Fibroblast of skin of back (primary cell): ENCODE results near the gene MRPL49.

Source experiments
- DNase-seq: peaks from one replicate; pipeline ENCODE4 v3.0.0-alpha.2; 2013

Gene MRPL49

DNA sequence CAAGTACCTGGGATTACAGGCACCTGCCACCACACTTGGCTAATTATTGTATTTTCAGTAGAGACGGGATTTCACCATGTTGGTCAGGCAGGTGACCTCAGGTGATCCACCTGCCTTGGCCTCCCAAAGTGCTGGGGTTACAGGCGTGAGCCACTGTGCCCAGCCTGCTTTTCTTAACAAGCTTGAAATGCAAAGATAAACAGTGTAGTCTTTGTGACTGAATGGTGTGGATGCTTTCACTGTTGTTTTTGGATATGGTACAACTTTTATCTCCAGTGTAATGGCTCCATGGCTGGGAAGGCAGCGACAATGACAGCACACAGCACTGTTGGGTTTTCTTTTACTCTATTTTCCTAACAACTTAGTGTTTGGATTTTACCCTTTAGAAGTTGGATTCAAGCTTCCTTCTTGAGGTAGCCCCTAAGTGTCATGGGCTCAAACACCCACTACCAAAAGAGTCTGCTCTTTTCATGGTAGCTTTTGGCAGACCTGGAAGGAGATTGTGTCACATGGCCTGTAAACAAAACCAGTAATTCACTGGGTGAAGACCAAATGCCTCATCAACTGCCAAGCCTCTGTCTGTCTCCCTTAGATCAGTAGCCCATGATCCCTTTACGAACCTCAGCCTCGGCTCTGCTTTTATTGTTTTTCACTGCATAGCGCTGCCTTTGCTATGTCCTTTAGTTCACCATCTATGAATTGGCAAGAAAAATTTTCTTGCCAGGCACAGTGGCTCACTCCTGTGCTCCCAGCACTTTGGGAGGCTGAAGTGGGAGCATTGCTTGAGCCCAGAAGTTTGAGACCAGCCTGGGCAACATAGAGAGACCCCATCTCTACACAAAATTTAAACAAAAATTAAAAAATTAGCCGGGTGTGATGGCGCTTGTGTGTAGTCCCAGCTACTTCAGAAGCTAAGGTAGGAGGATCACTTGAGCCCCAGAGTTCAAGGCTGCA, 19.7 kb upstream of the MRPL49 start:
- DNase-seq = peak; percentile 64

DNA sequence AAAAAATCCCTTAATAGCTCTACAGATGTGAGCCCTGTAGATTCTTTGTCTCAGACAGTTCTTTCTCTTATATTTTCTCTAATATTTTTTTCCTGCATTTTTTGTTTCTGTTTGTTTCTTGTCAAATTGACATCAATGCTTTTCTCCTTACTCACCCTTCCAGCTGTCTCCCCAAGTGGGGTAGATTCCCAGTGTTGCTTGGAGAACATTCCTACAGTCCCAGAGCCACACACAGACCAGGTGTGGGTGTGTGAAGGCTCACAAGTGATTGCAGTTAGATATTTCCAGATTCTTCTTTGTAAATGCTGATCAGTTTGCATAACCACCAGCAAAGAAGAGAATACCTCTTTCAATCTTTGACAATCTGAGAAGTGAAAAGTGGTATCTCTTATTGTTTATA, 18.6 kb upstream of the MRPL49 start:
- DNase-seq = no peak

DNA sequence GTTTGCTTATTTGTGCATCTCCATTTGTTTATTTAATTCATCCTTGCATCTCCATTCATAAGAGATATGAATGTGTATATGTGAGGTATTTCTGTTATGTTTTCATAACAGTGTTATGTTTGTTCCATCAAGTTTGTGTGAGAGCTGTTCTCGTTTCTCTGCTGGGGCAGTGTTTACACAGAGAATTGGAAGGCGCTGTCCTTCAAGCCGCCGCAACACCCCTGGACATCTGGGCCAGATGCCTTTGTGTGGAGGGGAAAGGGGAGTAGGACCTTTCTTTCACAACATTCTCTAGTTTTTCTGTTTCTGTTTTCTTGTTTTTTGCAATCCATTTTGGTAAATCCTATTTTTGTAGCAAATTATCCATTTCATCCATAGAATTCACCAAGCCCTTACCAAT, 17.5 kb upstream of the MRPL49 start:
- DNase-seq = no peak

DNA sequence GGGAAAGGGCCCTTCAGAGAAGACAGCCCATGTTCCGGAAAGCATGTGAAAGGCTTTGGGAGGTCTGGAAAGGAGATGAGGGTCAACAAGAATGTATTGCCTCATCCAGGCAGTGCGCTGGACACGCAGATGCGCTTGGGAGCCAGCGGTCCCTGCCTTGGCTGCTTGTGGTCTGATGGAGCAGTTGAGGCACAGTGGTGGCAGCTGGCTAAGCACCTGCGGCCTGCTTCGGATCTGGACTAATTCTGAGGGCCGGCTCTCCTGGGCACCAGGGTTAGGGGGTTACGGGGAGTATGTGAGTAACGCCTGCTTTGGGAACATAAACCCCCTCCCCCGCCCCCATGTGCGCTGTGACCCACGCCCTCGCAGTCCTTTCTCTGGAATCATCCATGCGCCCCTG, 15.0 kb upstream of the MRPL49 start:
- no peak for DNase-seq

DNA sequence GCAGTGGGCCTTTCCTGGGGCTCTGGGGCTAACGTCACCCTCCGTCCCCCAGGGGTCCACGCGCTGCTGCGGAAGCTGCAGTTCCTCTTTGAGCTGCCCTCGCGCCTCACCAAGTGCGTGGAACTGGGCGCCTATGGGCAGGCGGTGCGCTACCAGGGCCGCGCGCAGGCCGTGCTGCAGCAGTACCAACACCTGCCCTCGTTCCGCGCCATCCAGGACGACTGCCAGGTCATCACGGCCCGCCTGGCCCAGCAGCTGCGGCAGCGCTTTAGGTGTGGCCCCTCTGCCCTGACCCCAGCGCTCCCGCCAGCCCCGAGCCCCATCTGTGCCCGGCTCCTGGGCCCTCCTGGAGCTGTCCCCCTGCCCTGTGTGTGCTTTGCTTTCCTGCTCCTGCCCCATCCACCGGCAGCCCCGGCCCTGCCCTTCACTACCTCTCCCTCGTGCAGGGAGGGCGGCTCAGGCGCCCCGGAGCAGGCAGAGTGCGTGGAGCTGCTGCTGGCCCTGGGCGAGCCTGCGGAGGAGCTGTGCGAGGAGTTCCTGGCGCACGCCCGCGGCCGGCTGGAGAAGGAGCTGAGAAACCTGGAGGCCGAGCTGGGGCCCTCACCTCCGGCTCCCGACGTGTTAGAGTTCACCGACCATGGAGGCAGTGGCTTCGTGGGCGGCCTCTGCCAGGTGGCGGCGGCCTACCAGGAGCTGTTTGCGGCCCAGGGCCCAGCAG, 14.2 kb upstream of the MRPL49 start:
- DNase-seq = no peak

DNA sequence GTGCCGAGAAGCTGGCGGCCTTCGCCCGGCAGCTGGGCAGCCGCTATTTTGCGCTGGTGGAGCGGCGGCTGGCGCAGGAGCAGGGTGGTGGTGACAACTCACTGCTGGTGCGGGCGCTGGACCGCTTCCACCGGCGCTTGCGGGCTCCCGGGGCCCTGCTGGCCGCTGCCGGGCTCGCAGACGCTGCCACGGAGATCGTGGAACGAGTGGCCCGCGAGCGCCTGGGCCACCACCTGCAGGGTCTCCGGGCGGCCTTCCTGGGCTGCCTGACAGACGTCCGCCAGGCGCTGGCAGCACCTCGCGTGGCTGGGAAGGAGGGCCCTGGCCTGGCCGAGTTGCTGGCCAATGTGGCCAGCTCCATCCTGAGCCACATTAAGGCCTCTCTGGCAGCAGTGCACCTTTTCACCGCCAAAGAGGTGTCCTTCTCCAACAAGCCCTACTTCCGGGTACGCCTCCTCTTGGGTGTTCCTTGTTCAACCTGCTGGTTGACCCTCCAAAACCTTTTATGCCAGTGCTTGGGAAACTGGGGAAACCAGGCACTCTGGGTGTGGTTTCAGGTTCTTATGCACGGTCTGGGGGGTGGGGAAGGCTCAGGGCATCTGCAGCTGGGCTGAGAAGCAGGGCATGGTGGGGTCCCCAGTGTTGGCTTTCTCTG, 13.5 kb upstream of the MRPL49 start:
- DNase-seq = no peak

DNA sequence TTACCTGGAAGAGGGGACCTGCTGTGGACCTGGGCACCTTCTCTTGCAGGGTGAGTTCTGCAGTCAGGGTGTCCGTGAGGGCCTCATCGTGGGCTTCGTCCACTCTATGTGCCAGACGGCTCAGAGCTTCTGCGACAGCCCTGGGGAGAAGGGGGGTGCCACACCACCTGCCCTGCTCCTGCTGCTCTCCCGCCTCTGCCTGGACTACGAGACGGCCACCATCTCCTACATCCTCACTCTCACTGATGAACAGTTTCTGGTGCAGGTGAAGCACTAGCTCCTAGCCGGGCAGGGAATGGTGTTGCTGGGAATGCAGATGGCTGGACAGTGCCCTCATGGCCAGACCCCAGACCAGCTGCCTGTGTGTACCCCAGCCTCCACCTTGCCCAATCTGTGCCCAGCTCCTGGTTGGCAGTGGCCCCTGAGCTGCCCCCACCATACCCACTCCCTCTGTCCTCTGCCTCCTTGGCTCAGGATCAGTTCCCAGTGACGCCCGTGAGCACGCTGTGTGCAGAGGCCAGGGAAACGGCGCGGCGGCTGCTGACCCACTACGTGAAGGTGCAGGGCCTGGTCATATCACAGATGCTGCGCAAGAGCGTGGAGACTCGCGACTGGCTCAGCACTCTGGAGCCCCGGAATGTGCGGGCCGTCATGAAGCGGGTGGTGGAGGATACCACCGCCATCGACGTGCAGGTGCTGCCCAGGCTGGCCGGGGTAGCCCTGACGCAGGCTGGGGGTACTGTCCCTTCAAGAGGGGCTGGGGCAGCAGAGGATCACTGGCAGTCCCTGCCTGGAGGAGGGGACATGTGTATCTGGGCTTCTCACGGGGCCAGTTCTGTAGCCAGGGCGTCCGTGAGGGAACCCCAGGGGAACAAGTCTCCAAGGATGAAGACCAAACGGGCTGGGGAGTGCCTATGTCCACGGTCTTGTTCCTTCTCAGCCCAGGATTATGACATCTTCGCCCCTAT, 12.6 kb upstream of the MRPL49 start:
- no peak for DNase-seq

DNA sequence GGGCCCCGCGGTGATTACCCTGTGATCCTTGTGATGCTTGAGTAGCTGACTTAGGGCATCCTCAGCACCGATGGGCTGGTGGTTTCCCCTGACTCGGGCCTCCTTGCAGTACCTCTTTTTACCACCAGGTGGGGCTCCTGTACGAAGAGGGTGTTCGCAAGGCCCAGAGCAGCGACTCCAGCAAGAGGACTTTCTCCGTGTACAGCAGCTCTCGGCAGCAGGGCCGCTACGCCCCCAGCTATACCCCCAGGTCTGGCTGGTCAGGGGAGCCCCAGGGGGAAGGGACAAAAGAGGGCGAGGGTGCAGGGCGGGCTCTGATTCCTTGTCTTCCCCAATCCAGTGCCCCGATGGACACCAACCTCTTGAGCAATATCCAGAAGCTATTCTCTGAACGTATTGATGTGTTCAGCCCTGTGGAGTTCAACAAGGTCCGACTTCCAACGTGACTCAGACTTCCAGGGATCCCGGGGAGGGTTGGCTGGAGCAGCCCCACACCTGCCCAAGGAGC, 11.7 kb upstream of the MRPL49 start:
- DNase-seq = peak; percentile 73

DNA sequence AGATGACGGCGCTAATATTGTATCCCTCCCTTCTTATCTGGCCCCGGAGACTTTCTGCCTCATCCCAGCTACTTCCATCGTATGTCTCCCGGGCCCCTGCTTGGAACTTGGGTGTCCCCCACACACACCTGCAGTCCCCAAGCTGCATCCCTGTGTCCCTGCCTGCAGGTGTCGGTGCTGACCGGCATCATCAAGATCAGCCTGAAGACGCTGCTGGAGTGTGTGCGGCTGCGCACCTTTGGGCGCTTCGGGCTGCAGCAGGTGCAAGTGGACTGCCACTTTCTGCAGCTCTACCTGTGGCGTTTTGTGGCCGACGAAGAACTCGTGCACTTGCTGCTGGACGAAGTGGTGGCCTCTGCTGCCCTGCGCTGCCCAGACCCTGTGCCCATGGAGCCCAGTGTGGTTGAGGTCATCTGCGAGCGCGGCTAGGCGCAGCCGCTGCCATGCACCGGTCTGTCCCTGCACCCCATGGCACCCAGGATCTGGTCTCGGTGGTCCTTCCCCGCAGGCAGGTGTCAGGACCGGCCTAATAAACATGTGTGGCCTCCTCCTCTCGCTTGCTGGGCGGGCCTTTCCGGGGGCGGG, 10.9 kb upstream of the MRPL49 start:
- no peak for DNase-seq

DNA sequence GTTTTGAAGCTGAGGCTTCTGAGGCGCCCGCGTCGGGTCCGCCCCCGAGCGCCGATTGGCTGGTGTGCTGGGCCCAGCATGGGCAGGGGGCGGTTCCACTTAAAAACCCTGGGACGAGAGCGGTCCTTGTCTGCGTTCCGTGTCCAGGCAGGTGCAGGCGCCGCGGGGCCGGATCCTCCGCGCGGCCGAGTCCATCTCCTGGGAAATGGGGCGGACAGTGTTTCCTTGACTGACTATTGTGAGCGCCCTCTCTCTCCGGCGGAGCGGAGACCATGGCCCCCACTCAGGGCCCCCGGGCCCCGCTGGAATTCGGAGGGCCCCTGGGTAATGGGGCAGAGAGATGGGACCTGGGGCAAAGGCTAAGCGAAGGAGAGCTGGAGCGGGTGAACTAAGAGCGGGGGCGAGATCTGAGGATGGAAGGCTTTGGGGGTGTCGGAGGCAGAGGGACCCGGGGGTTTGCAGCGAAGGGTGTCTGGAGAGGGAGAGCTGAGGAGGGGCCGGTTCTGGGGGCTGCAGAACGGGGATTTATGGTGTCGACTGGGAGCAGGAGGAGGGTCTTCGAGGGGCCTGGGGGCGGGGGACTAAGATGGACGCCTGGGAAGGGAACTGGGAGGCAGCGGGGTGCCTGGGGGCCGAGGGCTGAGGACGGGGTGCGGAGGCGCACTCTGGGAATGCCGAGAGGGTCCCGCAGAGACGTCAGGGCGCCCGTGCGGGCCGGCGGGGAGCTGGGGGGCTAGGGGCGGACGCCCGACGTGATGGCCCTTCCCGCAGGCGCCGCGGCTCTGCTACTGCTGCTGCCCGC, 10.2 kb upstream of the MRPL49 start, which contains the start of gene TM7SF2:
Gene TM7SF2 (plus strand): TSS at position 129 of the 802 bp plus-strand sequence. CDS start 144 bp downstream, at position 273.
- peak; percentile 88 for DNase-seq

DNA sequence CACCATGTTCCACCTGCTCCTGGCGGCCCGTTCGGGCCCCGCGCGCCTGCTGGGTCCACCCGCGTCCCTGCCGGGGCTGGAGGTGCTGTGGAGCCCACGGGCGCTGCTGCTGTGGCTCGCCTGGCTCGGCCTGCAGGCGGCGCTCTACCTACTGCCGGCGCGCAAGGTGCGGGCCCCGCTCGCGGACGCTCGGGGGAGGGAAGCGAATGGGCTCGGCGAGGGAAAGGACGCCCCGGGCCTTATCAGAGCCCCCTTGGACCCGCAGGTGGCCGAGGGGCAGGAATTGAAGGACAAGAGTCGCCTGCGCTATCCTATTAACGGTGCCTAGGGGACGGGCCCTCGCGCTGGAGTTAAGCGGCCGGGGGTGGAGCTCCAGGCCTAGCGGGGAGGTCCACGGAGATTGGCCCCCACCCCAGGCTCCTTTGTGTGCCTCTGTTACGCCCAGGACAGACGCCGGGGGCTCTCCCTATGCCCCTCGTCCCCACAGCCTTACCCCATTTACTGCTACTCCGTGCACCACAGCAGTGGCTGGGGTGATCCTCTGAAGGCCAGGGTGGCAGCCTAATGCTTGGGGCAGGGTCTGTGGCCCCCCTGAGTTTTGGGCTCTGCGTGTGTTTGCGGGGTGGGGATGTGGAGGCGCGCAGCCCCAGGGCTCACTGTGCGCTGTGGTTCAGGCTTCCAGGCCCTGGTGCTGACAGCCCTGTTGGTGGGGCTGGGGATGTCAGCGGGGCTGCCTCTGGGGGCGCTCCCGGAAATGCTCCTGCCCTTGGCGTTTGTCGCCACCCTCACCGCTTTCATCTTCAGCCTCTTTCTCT, 9.4 kb upstream of the MRPL49 start:
- DNase-seq = no peak

DNA sequence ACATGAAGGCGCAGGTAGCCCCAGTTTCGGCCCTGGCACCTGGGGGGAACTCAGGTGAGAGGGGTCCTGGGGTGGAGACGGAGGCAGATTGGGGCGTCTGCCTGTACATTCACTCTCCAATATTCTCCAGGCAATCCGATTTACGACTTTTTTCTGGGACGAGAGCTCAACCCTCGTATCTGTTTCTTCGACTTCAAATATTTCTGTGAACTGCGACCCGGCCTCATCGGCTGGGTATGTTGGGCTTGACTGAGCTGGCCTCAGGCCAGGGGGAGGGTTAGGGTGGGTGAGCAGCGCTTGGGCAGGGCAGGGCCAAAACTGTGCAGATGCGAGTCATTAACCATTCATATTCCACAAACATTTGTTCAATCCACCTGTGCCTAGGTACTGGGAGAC, 8.8 kb upstream of the MRPL49 start:
- DNase-seq = no peak

DNA sequence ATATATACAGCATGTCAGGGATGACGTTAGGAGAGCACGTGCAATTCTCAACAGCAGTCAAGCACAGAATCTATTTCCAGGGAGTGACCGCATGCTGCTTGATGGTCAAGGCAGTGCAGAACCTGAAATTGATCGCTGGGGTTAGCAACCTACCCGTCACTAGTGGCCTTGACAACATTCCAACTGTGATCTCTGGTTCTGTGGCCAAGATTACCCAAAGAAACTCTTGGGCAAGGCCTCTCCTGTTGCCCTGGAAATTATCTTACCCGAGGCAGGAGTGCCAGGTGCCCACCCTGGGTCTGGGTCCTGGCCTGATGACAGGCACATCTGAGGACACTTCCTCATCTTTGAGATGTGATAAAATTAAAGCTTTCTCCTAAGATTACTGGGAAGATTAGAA, 8.3 kb upstream of the MRPL49 start:
- no peak for DNase-seq

DNA sequence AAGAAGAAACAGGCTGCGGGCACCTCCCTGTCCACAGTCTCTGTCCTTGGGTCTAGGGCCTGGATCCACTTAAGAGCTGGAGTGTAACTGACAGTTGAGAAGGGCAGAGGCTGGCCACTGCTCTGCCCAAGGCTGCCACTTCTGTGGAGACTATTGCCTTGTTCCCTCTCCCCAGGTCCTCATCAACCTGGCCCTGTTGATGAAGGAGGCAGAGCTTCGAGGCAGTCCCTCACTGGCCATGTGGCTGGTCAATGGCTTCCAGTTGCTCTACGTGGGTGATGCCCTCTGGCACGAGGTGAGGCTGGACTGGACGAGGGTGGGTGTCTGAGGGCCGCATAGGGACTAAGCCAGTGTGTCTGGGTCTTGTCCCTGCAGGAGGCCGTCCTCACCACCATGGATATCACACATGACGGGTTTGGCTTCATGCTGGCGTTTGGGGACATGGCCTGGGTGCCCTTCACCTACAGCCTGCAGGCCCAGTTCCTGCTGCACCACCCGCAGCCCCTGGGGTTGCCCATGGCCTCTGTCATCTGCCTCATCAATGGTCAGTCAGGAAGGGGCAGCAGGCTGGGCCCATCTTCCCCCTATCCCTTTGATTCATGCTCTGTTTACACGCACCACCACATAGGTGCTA, 7.5 kb upstream of the MRPL49 start:
- DNase-seq = no peak

DNA sequence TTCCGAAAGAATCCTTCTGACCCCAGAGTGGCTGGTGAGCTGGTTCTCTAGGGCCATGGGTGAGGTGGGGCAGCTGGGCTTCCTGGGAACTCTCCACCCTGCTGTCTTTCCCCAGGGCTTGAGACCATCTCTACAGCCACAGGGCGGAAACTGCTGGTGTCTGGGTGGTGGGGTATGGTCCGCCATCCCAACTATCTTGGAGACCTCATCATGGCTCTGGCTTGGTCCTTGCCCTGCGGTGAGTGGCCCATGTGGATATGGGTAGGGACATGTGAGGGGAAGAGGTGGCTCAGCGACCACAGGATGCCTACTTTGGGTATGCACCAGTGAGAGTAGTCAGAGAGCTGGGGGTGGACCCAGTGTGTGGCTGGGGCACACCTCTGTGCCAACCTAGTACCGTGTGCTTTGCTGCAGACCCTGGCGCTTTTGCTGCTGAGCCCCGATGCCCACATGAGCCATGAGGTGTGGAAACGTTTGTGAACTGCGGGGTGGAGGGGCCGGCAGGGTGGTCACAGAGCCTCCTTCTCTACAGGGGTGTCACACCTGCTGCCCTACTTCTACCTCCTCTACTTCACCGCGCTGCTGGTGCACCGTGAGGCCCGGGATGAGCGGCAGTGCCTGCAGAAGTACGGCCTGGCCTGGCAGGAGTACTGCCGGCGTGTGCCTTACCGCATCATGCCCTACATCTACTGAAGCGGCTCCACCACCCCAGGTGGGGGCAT, 6.6 kb upstream of the MRPL49 start:
- DNase-seq = no peak

DNA sequence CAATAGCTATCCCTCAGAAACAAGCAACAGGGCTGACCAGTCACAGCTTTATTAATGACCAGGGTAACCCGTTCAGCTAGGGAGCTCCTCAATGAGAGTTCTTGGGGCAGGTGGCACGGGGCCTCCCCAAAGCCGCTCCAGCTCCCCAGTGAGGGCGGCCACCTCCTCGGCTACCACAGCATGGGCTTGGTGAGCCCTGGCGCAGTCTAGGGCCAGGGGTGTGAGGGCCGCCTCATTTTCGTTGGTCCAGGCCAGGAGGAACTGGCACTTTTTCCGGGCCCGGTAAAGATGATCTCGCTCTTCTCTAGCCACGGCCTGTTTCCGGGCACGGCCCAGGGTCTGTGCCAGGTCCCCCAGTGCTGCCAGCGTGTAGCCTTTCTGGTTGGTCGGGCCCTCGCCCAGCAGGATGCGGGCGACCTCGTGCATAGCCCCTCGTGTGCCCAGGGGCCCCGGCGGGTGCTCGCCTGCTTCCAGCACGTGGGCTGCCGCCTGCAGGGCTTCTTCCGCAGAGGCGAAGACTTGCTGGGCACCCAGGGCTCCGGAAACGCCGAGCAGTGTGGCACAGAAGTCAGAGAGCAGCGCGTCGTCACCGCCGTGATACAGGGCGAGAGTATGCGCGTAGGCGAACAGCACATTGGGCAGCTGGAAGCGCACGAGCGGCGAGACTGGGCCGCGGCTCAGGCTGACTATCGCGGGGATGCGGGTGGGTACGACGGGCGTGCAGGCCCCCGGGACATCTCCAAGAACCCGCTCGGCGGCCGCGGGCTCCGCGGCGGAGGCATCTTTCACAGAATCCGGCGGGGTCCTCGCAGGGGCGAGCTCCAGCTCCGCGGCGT, 5.5 kb upstream of the MRPL49 start:
- DNase-seq = peak; percentile 49
